Measurements from ENCODE around the gene FCF1. TPM values are rescaled to one million over a fixed set of nuclear protein-coding genes. Genes with fewer than 3 reads are reported as not detected.
"Not testable (repeated sequence)": the region's sequence is repeated elsewhere in the genome, so short reads cannot be mapped to it uniquely, and the experiment has no call there.

Gene FCF1
- polyA plus RNA-seq, 1 donor from 2014 or later = 39.8 TPM

GRCh38 chr14:74754899-74755298, 42.0 kb downstream of the FCF1 start:
- TF ChIP-seq MXI1 (conservative IDR thresholded peaks at IDR 0.05; ENCODE audit: poor library complexity, severe bottlenecking) = no peak
- TF ChIP-seq POLR2AphosphoS5 (IDR thresholded peaks at IDR 0.05) = no peak
- TF ChIP-seq TAF1 (IDR thresholded peaks at IDR 0.05; ENCODE audit: low read depth) = no peak
- TF ChIP-seq, protein P1, sequence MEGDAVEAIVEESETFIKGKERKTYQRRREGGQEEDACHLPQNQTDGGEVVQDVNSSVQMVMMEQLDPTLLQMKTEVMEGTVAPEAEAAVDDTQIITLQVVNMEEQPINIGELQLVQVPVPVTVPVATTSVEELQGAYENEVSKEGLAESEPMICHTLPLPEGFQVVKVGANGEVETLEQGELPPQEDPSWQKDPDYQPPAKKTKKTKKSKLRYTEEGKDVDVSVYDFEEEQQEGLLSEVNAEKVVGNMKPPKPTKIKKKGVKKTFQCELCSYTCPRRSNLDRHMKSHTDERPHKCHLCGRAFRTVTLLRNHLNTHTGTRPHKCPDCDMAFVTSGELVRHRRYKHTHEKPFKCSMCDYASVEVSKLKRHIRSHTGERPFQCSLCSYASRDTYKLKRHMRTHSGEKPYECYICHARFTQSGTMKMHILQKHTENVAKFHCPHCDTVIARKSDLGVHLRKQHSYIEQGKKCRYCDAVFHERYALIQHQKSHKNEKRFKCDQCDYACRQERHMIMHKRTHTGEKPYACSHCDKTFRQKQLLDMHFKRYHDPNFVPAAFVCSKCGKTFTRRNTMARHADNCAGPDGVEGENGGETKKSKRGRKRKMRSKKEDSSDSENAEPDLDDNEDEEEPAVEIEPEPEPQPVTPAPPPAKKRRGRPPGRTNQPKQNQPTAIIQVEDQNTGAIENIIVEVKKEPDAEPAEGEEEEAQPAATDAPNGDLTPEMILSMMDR (IDR thresholded peaks at IDR 0.05; ENCODE audit: poor library complexity, severe bottlenecking) = no peak
- no peak for TF ChIP-seq REST (IDR thresholded peaks at IDR 0.05; ENCODE audit: borderline replicate concordance)
- TF ChIP-seq SMC3 (conservative IDR thresholded peaks at IDR 0.05; ENCODE audit: poor library complexity) = no peak
- no peak for TF ChIP-seq EP300 (conservative IDR thresholded peaks at IDR 0.05; ENCODE audit: poor library complexity, severe bottlenecking)
- TF ChIP-seq EZH2 (IDR thresholded peaks at IDR 0.05; ENCODE audit: borderline replicate concordance, insufficient read depth, low read length, poor library complexity, severe bottlenecking) = no peak
- TF ChIP-seq RAD21 (conservative IDR thresholded peaks at IDR 0.05) = no peak
- Histone ChIP-seq H3K9me3 (ENCODE audit: low read length) (no peaks in the 10 kb centered on the region), H3K27me3 (ENCODE audit: insufficient read depth, low read depth, low read length) (no peaks in the 10 kb centered on the region), H3K27ac (ENCODE audit: low read length) (no peak overlapping the region), H2AFZ (ENCODE audit: low read depth, low read length) (no peak overlapping the region), H3K9ac (ENCODE audit: low read length) (no peak overlapping the region), H3K4me2 (ENCODE audit: low read length) (no peak overlapping the region), H3F3A (ENCODE audit: insufficient read depth, low read length, poor library complexity, severe bottlenecking) (no peaks in the 10 kb centered on the region), H3K4me3 (ENCODE audit: low read length) (no peak overlapping the region), H3K79me2 (replicated peaks; ENCODE audit: insufficient read depth, low read length) (no peaks in the 10 kb centered on the region), H3K9me2 (ENCODE audit: insufficient read depth, low read length) (no peaks in the 10 kb centered on the region), H3K36me3 (ENCODE audit: insufficient read depth, low read length) (no peaks in the 10 kb centered on the region), H4K20me1 (ENCODE audit: insufficient read depth) (no peaks in the 10 kb centered on the region)

GRCh38 chr14:74756326-74756725, 43.4 kb downstream of the FCF1 start:
- no peak overlapping the region for H2AFZ ChIP-seq (ENCODE audit: low read depth, low read length)
- no peaks in the 10 kb centered on the region for H3K79me2 ChIP-seq (replicated peaks; ENCODE audit: insufficient read depth, low read length)
- H3K9me2 ChIP-seq (ENCODE audit: insufficient read depth, low read length) = no peaks in the 10 kb centered on the region
- TF ChIP-seq EP300 (conservative IDR thresholded peaks at IDR 0.05; ENCODE audit: poor library complexity, severe bottlenecking) = no peak
- TF ChIP-seq POLR2AphosphoS5 (IDR thresholded peaks at IDR 0.05) = no peak
- TF ChIP-seq RAD21 (conservative IDR thresholded peaks at IDR 0.05) = no peak
- no peak for TF ChIP-seq MXI1 (conservative IDR thresholded peaks at IDR 0.05; ENCODE audit: poor library complexity, severe bottlenecking)
- no peak for TF ChIP-seq REST (IDR thresholded peaks at IDR 0.05; ENCODE audit: borderline replicate concordance)
- TF ChIP-seq, protein P1 (IDR thresholded peaks at IDR 0.05; ENCODE audit: poor library complexity, severe bottlenecking) = no peak
- no peak for TF ChIP-seq EZH2 (IDR thresholded peaks at IDR 0.05; ENCODE audit: borderline replicate concordance, insufficient read depth, low read length, poor library complexity, severe bottlenecking)
- TF ChIP-seq SMC3 (conservative IDR thresholded peaks at IDR 0.05; ENCODE audit: poor library complexity) = no peak
- TF ChIP-seq TAF1 (IDR thresholded peaks at IDR 0.05; ENCODE audit: low read depth) = no peak
- no peaks in the 10 kb centered on the region for H3K9me3 ChIP-seq (ENCODE audit: low read length)
- H3K4me2 ChIP-seq (ENCODE audit: low read length) = no peak overlapping the region
- H3K9ac ChIP-seq (ENCODE audit: low read length) = no peak overlapping the region
- no peak overlapping the region for H3K4me3 ChIP-seq (ENCODE audit: low read length)
- no peaks in the 10 kb centered on the region for H3F3A ChIP-seq (ENCODE audit: insufficient read depth, low read length, poor library complexity, severe bottlenecking)
- H3K27ac ChIP-seq (ENCODE audit: low read length) = no peak overlapping the region
- no peaks in the 10 kb centered on the region for H3K36me3 ChIP-seq (ENCODE audit: insufficient read depth, low read length)
- no peaks in the 10 kb centered on the region for H4K20me1 ChIP-seq (ENCODE audit: insufficient read depth)
- H3K27me3 ChIP-seq (ENCODE audit: insufficient read depth, low read depth, low read length) = no peaks in the 10 kb centered on the region

DNA sequence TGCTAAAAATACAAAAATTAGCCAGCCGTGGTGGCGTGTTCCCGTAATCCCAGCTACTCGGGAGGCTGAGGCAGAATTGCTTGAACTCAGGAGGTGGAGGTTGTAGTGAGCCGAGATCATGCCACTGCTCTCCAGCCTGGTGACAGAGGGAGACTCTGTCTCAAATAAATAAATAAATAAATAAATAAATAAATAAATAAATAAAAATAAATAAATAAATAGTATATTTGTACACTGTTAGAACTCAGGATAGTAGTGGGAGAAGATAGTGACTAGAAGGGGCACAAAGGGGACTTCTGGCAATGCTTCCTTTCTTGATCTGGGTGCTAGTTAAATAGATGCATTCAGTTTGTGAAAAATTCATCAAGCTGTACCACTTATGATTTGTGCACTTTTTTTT, 45.6 kb downstream of the FCF1 start:
- H3K9me2 ChIP-seq (ENCODE audit: insufficient read depth, low read length); H4K20me1 ChIP-seq (ENCODE audit: insufficient read depth); H3K36me3 ChIP-seq (ENCODE audit: insufficient read depth, low read length); H3K79me2 ChIP-seq (replicated peaks; ENCODE audit: insufficient read depth, low read length); H2AFZ ChIP-seq (ENCODE audit: low read depth, low read length); H3K27ac ChIP-seq (ENCODE audit: low read length); H3F3A ChIP-seq (ENCODE audit: insufficient read depth, low read length, poor library complexity, severe bottlenecking); H3K27me3 ChIP-seq (ENCODE audit: insufficient read depth, low read depth, low read length); H3K9me3 ChIP-seq (ENCODE audit: low read length); H3K9ac ChIP-seq (ENCODE audit: low read length); H3K4me2 ChIP-seq (ENCODE audit: low read length); H3K4me3 ChIP-seq (ENCODE audit: low read length): not testable (repeated sequence)

All from neural cell (in vitro differentiated cells).